ENCODE results near the gene RGMA. TPM values are rescaled to one million over a fixed set of nuclear protein-coding genes. Genes with fewer than 3 reads are reported as not detected.

The RGMA gene
- polyA plus RNA-seq, 4 donors = 8.0 to 13.8 (median 10.8) TPM

GRCh38 chr15:93102211-93102610 is 13.2 kb upstream of the RGMA start:
- no peak for DNase-seq (ENCODE audit: low read depth in 4 of 4, low spot score in 2 of 4)

GRCh38 chr15:93093765-93094164 is 4.8 kb upstream of the RGMA start:
- no peak for DNase-seq (ENCODE audit: low read depth in 4 of 4, low spot score in 2 of 4)

GRCh38 chr15:93091465-93091864 is 2.5 kb upstream of the RGMA start:
- no peak for DNase-seq (ENCODE audit: low read depth in 4 of 4, low spot score in 2 of 4)

GRCh38 chr15:93089727-93090305 is 805 bp upstream of the RGMA start:
- no peak for DNase-seq (ENCODE audit: low read depth in 4 of 4, low spot score in 2 of 4)

GRCh38 chr15:93088200-93088980 is 621 bp downstream of the RGMA start:
- no peak for DNase-seq (ENCODE audit: low read depth in 4 of 4, low spot score in 2 of 4)

GRCh38 chr15:93087825-93088199 is 1.2 kb downstream of the RGMA start:
- peak in 1 of 4 donors; percentile 72 for DNase-seq (ENCODE audit: low read depth in 4 of 4, low spot score in 2 of 4)

GRCh38 chr15:93086791-93087190 is 2.2 kb downstream of the RGMA start:
- DNase-seq (ENCODE audit: low read depth in 4 of 4, low spot score in 2 of 4) = no peak

GRCh38 chr15:93085692-93086091 is 3.3 kb downstream of the RGMA start:
- no peak for DNase-seq (ENCODE audit: low read depth in 4 of 4, low spot score in 2 of 4)

- no peak for DNase-seq (ENCODE audit: low read depth in 4 of 4, low spot score in 2 of 4)
Measured at GRCh38 chr15:93082861-93083260, 6.2 kb downstream of the RGMA start.

GRCh38 chr15:93081399-93081798 is 7.6 kb downstream of the RGMA start:
- DNase-seq (ENCODE audit: low read depth in 4 of 4, low spot score in 2 of 4) = no peak

- DNase-seq (ENCODE audit: low read depth in 4 of 4, low spot score in 2 of 4) = no peak
Measured at GRCh38 chr15:93080451-93080850, 8.6 kb downstream of the RGMA start.

GRCh38 chr15:93076875-93077274 is 12.1 kb downstream of the RGMA start:
- no peak for DNase-seq (ENCODE audit: low read depth in 4 of 4, low spot score in 2 of 4)

GRCh38 chr15:93076217-93076616 is 12.8 kb downstream of the RGMA start:
- no peak for DNase-seq (ENCODE audit: low read depth in 4 of 4, low spot score in 2 of 4)

- no peak for DNase-seq (ENCODE audit: low read depth in 4 of 4, low spot score in 2 of 4)
Measured at GRCh38 chr15:93074599-93074998, 14.4 kb downstream of the RGMA start.

GRCh38 chr15:93073465-93073952 is 15.5 kb downstream of the RGMA start:
- no peak for DNase-seq (ENCODE audit: low read depth in 4 of 4, low spot score in 2 of 4)

GRCh38 chr15:93072411-93073394 is 16.3 kb downstream of the RGMA start:
- peak in 3 of 4 donors; percentile 60 to 83 (median 78) for DNase-seq (ENCODE audit: low read depth in 4 of 4, low spot score in 2 of 4)

GRCh38 chr15:93072011-93072410 is 17.0 kb downstream of the RGMA start:
- DNase-seq (ENCODE audit: low read depth in 4 of 4, low spot score in 2 of 4) = peak in 3 of 4 donors; percentile 46 to 73 (median 69)

GRCh38 chr15:93071469-93071936 is 17.5 kb downstream of the RGMA start:
- DNase-seq (ENCODE audit: low read depth in 4 of 4, low spot score in 2 of 4) = no peak

- DNase-seq (ENCODE audit: low read depth in 4 of 4, low spot score in 2 of 4) = no peak
Measured at GRCh38 chr15:93070551-93071296, 18.3 kb downstream of the RGMA start.

GRCh38 chr15:93070132-93070531 is 18.9 kb downstream of the RGMA start:
- no peak for DNase-seq (ENCODE audit: low read depth in 4 of 4, low spot score in 2 of 4)
